ENCODE results near the gene TRABD2A. TPM values are rescaled to one million over a fixed set of nuclear protein-coding genes. Genes with fewer than 3 reads are reported as not detected.

Gene TRABD2A
- total RNA-seq, 1 experiment from 2014 or later, result 4.6 TPM

GRCh38 chr2:84862006-84862405, 18.9 kb downstream of the TRABD2A start:
- CTCF ChIA-PET, result interaction anchor here (1.6 kb wide), 1 partner anchor 64 kb away, joined by 6 read pairs; no protein-coding TSS in a partner anchor
- Histone ChIP-seq H2AFZ (ENCODE audit: low read depth, low read length, poor library complexity, severe bottlenecking) (no peak overlapping the region), H3K79me2 (ENCODE audit: insufficient read depth, low read length) (no peaks in the 10 kb centered on the region), H3K4me2 (ENCODE audit: low read length) (no peak overlapping the region), H4K20me1 (ENCODE audit: insufficient read depth) (no peaks in the 10 kb centered on the region), H3K9ac (ENCODE audit: low read length) (no peak overlapping the region), H3K9me2 (ENCODE audit: insufficient read depth) (no peaks in the 10 kb centered on the region), H3K4me1 (ENCODE audit: control insufficient read depth in 1 of 2, insufficient read depth in 2 of 2, low read length in 2 of 2) (no peaks in the 10 kb centered on the region), H3K9me3 (ENCODE audit: control insufficient read depth in 1 of 2, insufficient read depth in 1 of 2, low read depth in 1 of 2, low read length in 2 of 2) (no peaks in the 10 kb centered on the region), H3K4me3 (replicated peaks in 1 of 2; ENCODE audit: low read depth in 1 of 2, low read length in 2 of 2) (no peak overlapping the region), H3K27ac (ENCODE audit: low read depth, low read length) (no peak overlapping the region), H3K36me3 (ENCODE audit: control insufficient read depth in 1 of 2, insufficient read depth in 2 of 2, low read length in 2 of 2) (no peaks in the 10 kb centered on the region), H3K27me3 (ENCODE audit: insufficient read depth, low read length) (no peaks in the 10 kb centered on the region)
- intact Hi-C loops (cut with micrococcal nuclease), result no loop called here
- RAD21 ChIA-PET (ENCODE audit: low non-redundant PET in 1 of 2, low total read pairs in 2 of 2, uncharacterized antibody in 2 of 2, unreplicated experiment in 2 of 2), result no interaction called here
- TF ChIP-seq CEBPB (IDR thresholded peaks at IDR 0.05; ENCODE audit: low read depth) (no peak), ZNF274 (IDR thresholded peaks at IDR 0.05; ENCODE audit: low read depth, low read length) (no peak), YY1 (IDR thresholded peaks at IDR 0.05; ENCODE audit: extremely low read depth, insufficient replicate concordance, low read depth, low read length) (no peak), EZH2 (IDR thresholded peaks at IDR 0.05) (no peak), EZH2phosphoT487 (IDR thresholded peaks at IDR 0.05; ENCODE audit: borderline replicate concordance) (no peak), TCF7L2 (IDR thresholded peaks at IDR 0.05; ENCODE audit: borderline replicate concordance, extremely low read depth, insufficient read depth, insufficient read length) (no peak), ELF1 (IDR thresholded peaks at IDR 0.05; ENCODE audit: borderline replicate concordance, low read depth) (no peak), ZFX (IDR thresholded peaks at IDR 0.05) (no peak), MAX (IDR thresholded peaks at IDR 0.05) (no peak), SIN3A (IDR thresholded peaks at IDR 0.05; ENCODE audit: low read depth) (no peak), ATF3 (IDR thresholded peaks at IDR 0.05) (no peak), CBX3 (IDR thresholded peaks at IDR 0.05; ENCODE audit: low read depth) (no peak)
- DNase-seq (ENCODE audit: low read depth, low spot score) (no peak), ATAC-seq (no peak)
- POLR2A ChIA-PET, result no interaction called here
- no TSS peak for BruUV-seq (replicated peaks)

- no peak for DNase-seq (ENCODE audit: low read depth, low spot score)
- H3K9me3 ChIP-seq (ENCODE audit: control insufficient read depth in 1 of 2, insufficient read depth in 1 of 2, low read depth in 1 of 2, low read length in 2 of 2), result no peaks in the 10 kb centered on the region
- POLR2A ChIA-PET, result no interaction called here
- CTCF ChIA-PET, result interaction anchor here (1.6 kb wide), 1 partner anchor 64 kb away, joined by 6 read pairs; no protein-coding TSS in a partner anchor
- no peak overlapping the region for H2AFZ ChIP-seq (ENCODE audit: low read depth, low read length, poor library complexity, severe bottlenecking)
- H3K4me3 ChIP-seq (replicated peaks in 1 of 2; ENCODE audit: low read depth in 1 of 2, low read length in 2 of 2), result no peak overlapping the region
- no TSS peak for BruUV-seq (replicated peaks)
- H4K20me1 ChIP-seq (ENCODE audit: insufficient read depth), result no peaks in the 10 kb centered on the region
- no peaks in the 10 kb centered on the region for H3K79me2 ChIP-seq (ENCODE audit: insufficient read depth, low read length)
- no peak overlapping the region for H3K4me2 ChIP-seq (ENCODE audit: low read length)
- no peak overlapping the region for H3K9ac ChIP-seq (ENCODE audit: low read length)
- no peaks in the 10 kb centered on the region for H3K9me2 ChIP-seq (ENCODE audit: insufficient read depth)
- no peaks in the 10 kb centered on the region for H3K36me3 ChIP-seq (ENCODE audit: control insufficient read depth in 1 of 2, insufficient read depth in 2 of 2, low read length in 2 of 2)
- H3K4me1 ChIP-seq (ENCODE audit: control insufficient read depth in 1 of 2, insufficient read depth in 2 of 2, low read length in 2 of 2), result no peaks in the 10 kb centered on the region
- RAD21 ChIA-PET (ENCODE audit: low non-redundant PET in 1 of 2, low total read pairs in 2 of 2, uncharacterized antibody in 2 of 2, unreplicated experiment in 2 of 2), result no interaction called here
- H3K27ac ChIP-seq (ENCODE audit: low read depth, low read length), result no peak overlapping the region
- intact Hi-C loops (cut with micrococcal nuclease), result no loop called here
- no peaks in the 10 kb centered on the region for H3K27me3 ChIP-seq (ENCODE audit: insufficient read depth, low read length)
- no peak for ATAC-seq
- TF ChIP-seq SRF (IDR thresholded peaks at IDR 0.05; ENCODE audit: low read depth) (no peak), CTCF (IDR thresholded peaks at IDR 0.05 in 2 of 3, conservative IDR thresholded peaks at IDR 0.05 in 1 of 3; ENCODE audit: borderline replicate concordance in 1 of 3, insufficient read depth in 1 of 3, low read depth in 2 of 3, low read length in 2 of 3) (no peak), ATF3 (IDR thresholded peaks at IDR 0.05) (no peak), REST (IDR thresholded peaks at IDR 0.05; ENCODE audit: low read depth) (no peak), EZH2phosphoT487 (IDR thresholded peaks at IDR 0.05; ENCODE audit: borderline replicate concordance) (no peak)
These were observed 19.3 kb downstream of the TRABD2A start for GRCh38 chr2:84861539-84861938.
